Activated CD4-positive, alpha-beta T cell treated with anti-CD3 and anti-CD28 coated beads for 4 hours (primary cell): ENCODE data around the gene PREP.
"Not testable (repeated sequence)": the region's sequence is repeated elsewhere in the genome, so short reads cannot be mapped to it uniquely, and the experiment has no call there.

ENCODE experiments used
- DNase-seq, 2 donors: peaks; one replicate each; pipeline ENCODE4 v3.0.0-alpha.2; 2020

PREP gene

GRCh38 chr6:105338350-105338983, 64.4 kb downstream of the PREP start:
- DNase-seq = not testable (repeated sequence)

- no peak for DNase-seq
Measured at GRCh38 chr6:105336986-105337385, 65.9 kb downstream of the PREP start.

- DNase-seq = no peak
Measured at GRCh38 chr6:105332576-105332975, 70.3 kb downstream of the PREP start.

- no peak for DNase-seq
Measured at GRCh38 chr6:105331927-105332326, 71.0 kb downstream of the PREP start.

- DNase-seq = no peak
Measured at GRCh38 chr6:105330913-105331312, 72.0 kb downstream of the PREP start.

- no peak for DNase-seq
Measured at GRCh38 chr6:105330364-105330763, 72.5 kb downstream of the PREP start.

GRCh38 chr6:105326833-105327770, 75.8 kb downstream of the PREP start:
- no peak for DNase-seq

- no peak for DNase-seq
Measured at GRCh38 chr6:105326216-105326615, 76.7 kb downstream of the PREP start.

GRCh38 chr6:105324386-105324950, 78.4 kb downstream of the PREP start:
- DNase-seq = no peak

GRCh38 chr6:105322499-105323225, 80.2 kb downstream of the PREP start:
- no peak for DNase-seq

- no peak for DNase-seq
Measured at GRCh38 chr6:105321728-105322127, 81.2 kb downstream of the PREP start.

GRCh38 chr6:105321207-105321606, 81.7 kb downstream of the PREP start:
- DNase-seq = no peak

- no peak for DNase-seq
Measured at GRCh38 chr6:105320765-105321164, 82.1 kb downstream of the PREP start.

GRCh38 chr6:105320271-105320670, 82.6 kb downstream of the PREP start:
- no peak for DNase-seq

GRCh38 chr6:105319331-105319730, 83.6 kb downstream of the PREP start:
- DNase-seq = no peak

- no peak for DNase-seq
Measured at GRCh38 chr6:105318660-105319059, 84.2 kb downstream of the PREP start.

GRCh38 chr6:105317607-105318533, 85.0 kb downstream of the PREP start:
- DNase-seq = no peak

GRCh38 chr6:105313211-105313610, 89.7 kb downstream of the PREP start:
- no peak for DNase-seq

- no peak for DNase-seq
Measured at GRCh38 chr6:105310947-105311346, 91.9 kb downstream of the PREP start.

- DNase-seq = no peak
Measured at GRCh38 chr6:105310371-105310770, 92.5 kb downstream of the PREP start.

- no peak for DNase-seq
Measured at GRCh38 chr6:105308840-105309239, 94.0 kb downstream of the PREP start.

GRCh38 chr6:105305521-105305920, 97.4 kb downstream of the PREP start:
- DNase-seq = no peak
